ENCODE measurements around the gene PDLIM7. TPM values are rescaled to one million over a fixed set of nuclear protein-coding genes. Genes with fewer than 3 reads are reported as not detected.

The PDLIM7 gene
- total and polyA plus RNA-seq, 10 of the 15 experiments (the other 5 are each of a cell fraction or from before 2014, with no cell fraction given) = 0.82 to 36.6 (median 19.3) TPM

DNA sequence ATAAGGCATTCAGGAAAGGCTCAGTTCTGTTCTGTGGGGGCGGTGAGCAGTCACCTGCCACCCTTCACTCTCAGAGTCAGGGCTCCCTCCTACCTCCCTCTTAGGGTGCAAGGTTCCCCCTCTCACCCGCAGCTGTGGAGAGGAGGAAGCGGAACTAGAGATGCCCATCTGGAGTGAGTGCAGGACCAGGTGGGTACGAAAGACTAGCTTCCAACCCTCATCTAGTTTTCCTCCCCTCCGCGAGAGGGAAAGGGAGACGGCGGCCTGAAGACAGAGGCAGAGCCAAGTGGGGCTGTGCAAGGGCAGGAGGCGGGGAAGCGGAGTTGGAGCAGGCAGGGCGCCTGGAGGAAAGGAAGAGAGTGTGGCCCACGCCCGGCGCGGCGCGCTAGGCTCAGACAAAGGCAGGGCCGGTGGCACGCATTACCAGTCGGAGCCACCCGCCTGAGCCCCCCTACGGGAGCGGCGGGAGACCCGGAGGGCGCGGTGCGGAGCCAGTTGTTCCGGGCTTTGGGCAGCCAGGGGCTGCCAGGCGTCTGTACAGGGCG lies 43.5 kb downstream of the PDLIM7 start (continued):
- TF ChIP-seq BHLHE40 (IDR thresholded peaks at IDR 0.05; ENCODE audit: borderline replicate concordance in 1 of 2, low read depth in 2 of 2, low read length in 1 of 2) (peak; percentile 79 to 92; a peak in 3 of 4 replicates), YBX1 (IDR thresholded peaks at IDR 0.05) (no peak), FOXM1 (IDR thresholded peaks at IDR 0.05; ENCODE audit: low read depth, low read length) (no peak), MYC (IDR thresholded peaks at IDR 0.05; ENCODE audit: insufficient read depth, insufficient read length, insufficient replicate concordance, low read length, severe bottlenecking) (no peak), KDM1A (IDR thresholded peaks at IDR 0.05; ENCODE audit: borderline replicate concordance) (no peak), CHD2 (IDR thresholded peaks at IDR 0.05; ENCODE audit: borderline replicate concordance, low read depth, low read length) (no peak), SMAD1 (IDR thresholded peaks at IDR 0.05; ENCODE audit: low read depth, partially characterized antibody) (no peak), NRF1 (conservative IDR thresholded peaks at IDR 0.05; ENCODE audit: low read depth, low read length) (no peak), NR2C1 (IDR thresholded peaks at IDR 0.05) (no peak), HDGF (IDR thresholded peaks at IDR 0.05) (peak; percentile 97), POLR2AphosphoS2 (IDR thresholded peaks at IDR 0.05; ENCODE audit: low read depth, low read length) (no peak), NFYA (IDR thresholded peaks at IDR 0.05; ENCODE audit: borderline replicate concordance, low read depth, low read length) (no peak), STAT1 (conservative IDR thresholded peaks at IDR 0.05) (no peak), BMI1 (IDR thresholded peaks at IDR 0.05; ENCODE audit: borderline replicate concordance) (no peak), HCFC1 (IDR thresholded peaks at IDR 0.05; ENCODE audit: low read length) (no peak), ETV6 (conservative IDR thresholded peaks at IDR 0.05 in 1 of 2, IDR thresholded peaks at IDR 0.05 in 1 of 2; ENCODE audit: borderline replicate concordance in 1 of 2, low read depth in 1 of 2) (0 out of 4 replicates have a peak, but pooled peaks of 1 of the 2 experiments have one; percentile 26), CREM (IDR thresholded peaks at IDR 0.05; ENCODE audit: low read depth) (no peak)
- TF ChIP-seq, protein P1, sequence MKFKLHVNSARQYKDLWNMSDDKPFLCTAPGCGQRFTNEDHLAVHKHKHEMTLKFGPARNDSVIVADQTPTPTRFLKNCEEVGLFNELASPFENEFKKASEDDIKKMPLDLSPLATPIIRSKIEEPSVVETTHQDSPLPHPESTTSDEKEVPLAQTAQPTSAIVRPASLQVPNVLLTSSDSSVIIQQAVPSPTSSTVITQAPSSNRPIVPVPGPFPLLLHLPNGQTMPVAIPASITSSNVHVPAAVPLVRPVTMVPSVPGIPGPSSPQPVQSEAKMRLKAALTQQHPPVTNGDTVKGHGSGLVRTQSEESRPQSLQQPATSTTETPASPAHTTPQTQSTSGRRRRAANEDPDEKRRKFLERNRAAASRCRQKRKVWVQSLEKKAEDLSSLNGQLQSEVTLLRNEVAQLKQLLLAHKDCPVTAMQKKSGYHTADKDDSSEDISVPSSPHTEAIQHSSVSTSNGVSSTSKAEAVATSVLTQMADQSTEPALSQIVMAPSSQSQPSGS (IDR thresholded peaks at IDR 0.05; ENCODE audit: low read length) = no peak
- TF ChIP-seq, protein P2, sequence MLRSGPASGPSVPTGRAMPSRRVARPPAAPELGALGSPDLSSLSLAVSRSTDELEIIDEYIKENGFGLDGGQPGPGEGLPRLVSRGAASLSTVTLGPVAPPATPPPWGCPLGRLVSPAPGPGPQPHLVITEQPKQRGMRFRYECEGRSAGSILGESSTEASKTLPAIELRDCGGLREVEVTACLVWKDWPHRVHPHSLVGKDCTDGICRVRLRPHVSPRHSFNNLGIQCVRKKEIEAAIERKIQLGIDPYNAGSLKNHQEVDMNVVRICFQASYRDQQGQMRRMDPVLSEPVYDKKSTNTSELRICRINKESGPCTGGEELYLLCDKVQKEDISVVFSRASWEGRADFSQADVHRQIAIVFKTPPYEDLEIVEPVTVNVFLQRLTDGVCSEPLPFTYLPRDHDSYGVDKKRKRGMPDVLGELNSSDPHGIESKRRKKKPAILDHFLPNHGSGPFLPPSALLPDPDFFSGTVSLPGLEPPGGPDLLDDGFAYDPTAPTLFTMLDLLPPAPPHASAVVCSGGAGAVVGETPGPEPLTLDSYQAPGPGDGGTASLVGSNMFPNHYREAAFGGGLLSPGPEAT (IDR thresholded peaks at IDR 0.05; ENCODE audit: low read depth) = peak; percentile 51; the same call in 1 of the 2 replicates
- TF ChIP-seq, protein P3, sequence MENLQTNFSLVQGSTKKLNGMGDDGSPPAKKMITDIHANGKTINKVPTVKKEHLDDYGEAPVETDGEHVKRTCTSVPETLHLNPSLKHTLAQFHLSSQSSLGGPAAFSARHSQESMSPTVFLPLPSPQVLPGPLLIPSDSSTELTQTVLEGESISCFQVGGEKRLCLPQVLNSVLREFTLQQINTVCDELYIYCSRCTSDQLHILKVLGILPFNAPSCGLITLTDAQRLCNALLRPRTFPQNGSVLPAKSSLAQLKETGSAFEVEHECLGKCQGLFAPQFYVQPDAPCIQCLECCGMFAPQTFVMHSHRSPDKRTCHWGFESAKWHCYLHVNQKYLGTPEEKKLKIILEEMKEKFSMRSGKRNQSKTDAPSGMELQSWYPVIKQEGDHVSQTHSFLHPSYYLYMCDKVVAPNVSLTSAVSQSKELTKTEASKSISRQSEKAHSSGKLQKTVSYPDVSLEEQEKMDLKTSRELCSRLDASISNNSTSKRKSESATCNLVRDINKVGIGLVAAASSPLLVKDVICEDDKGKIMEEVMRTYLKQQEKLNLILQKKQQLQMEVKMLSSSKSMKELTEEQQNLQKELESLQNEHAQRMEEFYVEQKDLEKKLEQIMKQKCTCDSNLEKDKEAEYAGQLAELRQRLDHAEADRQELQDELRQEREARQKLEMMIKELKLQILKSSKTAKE (IDR thresholded peaks at IDR 0.05; ENCODE audit: low read depth, poor library complexity, severe bottlenecking) = no peak

All from GM12878 (cell line).